Inferior parietal cortex (tissue), 1 donor: ENCODE measurements around the gene RACK1.
A peak's percentile ranks its signal among the peaks of the same experiment; 100 is the strongest.

Source experiments
- DNase-seq: peaks from one replicate; pipeline ENCODE4 v3.0.0-alpha.2; 2016; ENCODE audit errors: extremely low spot score

RACK1 gene

DNA sequence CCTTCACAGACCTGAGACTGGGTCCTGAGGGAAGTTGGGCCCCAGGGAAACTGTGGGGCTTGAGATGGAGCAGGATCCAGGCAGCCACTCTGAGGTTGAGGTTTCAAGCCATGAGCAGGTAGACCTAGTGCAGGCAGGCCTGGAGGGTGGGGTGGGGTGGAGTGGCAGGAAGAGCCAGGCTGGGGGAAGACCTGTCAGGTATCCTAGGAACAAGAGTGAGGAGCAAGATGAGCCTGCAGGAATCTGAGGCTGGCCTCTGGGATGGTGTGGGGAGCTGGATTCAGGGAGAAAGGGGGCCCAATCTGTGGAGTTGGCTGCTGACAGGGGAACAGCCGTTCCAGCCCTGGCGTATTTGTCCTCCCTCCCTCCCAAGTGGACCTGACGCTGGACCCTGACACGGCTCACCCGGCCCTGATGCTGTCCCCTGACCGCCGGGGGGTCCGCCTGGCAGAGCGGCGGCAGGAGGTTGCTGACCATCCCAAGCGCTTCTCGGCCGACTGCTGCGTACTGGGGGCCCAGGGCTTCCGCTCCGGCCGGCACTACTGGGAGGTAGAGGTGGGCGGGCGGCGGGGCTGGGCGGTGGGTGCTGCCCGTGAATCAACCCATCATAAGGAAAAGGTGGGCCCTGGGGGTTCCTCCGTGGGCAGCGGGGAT lies 9.8 kb downstream of the RACK1 start:
- no peak for DNase-seq

DNA sequence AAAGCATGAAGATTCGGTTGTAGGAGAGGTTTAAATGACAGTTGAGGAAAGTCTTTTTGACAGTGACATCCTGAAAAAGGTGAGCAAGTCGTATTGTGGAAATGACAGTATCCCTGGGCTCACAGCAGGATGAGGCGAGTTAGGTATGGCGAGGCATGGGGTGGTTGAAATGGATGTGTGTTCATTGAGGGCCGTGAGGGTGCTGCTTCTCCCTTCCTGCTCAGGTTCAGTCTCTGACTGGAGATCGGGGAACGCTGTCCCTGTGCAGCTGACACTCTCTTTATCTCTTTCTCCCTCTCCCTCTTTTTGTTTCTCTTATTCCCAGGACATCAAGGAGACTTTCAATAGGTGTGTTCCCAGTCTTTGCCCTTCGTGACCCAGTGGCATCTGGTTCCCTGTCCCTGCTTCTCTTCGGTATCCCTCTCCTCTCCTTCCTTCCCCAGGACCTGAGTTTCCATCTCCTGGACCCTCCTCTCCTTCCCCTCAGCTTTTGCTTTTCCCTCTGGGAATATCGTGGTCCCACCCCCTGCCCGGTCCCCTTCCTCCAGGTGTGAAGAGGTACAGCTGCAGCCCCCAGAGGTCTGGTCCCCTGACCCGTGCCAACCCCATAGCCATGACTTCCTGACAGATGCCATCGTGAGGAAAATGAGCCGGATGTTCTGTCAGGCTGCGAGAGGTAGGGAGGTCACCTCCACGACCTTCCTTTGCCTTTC lies 10.5 kb downstream of the RACK1 start:
- no peak for DNase-seq

DNA sequence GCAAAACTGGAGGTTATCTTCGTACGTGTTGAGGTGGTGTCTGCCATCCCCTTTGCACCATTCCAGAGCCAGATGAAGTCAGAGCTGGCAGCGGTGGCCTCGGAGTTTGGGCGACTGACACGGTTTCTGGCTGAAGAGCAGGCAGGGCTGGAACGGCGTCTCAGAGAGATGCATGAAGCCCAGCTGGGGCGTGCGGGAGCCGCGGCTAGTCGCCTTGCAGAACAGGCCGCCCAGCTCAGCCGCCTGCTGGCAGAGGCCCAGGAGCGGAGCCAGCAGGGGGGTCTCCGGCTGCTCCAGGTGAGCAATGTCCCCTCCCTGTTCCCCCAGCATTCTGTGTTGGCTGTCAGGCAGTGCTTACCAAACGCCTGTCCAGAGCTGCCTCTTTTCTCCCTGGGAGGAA lies 11.1 kb downstream of the RACK1 start:
- DNase-seq = no peak

DNA sequence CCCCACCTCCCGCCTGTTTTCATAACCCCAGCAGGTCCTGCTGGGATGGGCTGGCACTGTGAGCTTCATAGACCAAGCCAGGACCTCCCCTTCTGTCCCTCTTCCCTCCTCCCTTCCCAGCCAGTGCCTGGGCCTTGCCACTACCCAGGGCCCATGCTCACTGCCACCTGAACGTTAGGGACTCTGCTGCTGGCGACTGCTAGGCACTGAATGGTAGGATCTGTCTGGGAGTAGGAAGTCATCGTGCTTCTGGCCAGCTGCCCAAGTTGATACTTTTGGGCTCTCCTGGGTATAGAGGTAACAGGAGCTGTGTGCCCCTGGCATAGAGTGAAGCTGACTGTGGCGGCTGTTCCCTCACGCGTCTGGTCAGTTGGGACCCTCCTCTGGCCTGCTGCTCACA lies 12.3 kb downstream of the RACK1 start:
- DNase-seq = no peak

DNA sequence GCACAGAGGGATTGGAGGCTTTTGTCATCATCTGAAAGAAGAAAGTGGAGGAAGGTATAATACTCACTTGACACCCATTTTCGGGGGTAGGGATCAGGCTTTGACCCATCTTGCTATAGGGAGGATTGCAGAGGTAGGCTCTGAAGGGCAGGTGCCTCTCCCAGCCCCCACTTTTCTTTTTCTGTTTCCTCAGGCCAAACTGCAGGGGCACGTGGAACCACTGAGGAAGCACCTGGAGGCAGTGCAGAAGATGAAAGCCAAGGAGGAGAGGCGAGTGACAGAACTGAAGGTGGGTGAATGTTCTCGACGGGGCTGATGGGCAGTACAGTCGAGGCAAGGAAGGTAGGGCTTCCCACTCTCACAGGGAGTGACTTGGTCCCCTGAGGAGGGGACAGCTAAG lies 13.2 kb downstream of the RACK1 start:
- no peak for DNase-seq

DNA sequence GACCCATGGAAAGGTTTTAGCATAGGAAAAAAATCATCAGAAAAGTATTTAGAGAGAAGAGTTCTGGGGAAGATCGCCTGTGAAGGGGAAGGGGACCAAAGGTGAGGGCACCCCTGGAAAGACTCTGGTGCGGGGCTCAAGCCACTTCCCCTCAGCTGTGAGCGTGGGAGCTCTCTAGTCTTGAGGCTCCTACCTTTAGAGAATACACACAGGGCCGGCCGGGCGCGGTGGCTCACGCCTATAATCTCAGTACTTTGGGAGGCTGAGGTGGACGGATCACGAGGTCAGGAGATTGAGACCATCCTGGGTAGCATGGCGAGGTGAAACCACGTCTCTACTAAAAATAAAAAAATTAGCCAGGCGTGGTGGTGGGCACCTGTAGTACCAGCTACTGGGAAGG lies 13.7 kb downstream of the RACK1 start:
- DNase-seq = no peak

DNA sequence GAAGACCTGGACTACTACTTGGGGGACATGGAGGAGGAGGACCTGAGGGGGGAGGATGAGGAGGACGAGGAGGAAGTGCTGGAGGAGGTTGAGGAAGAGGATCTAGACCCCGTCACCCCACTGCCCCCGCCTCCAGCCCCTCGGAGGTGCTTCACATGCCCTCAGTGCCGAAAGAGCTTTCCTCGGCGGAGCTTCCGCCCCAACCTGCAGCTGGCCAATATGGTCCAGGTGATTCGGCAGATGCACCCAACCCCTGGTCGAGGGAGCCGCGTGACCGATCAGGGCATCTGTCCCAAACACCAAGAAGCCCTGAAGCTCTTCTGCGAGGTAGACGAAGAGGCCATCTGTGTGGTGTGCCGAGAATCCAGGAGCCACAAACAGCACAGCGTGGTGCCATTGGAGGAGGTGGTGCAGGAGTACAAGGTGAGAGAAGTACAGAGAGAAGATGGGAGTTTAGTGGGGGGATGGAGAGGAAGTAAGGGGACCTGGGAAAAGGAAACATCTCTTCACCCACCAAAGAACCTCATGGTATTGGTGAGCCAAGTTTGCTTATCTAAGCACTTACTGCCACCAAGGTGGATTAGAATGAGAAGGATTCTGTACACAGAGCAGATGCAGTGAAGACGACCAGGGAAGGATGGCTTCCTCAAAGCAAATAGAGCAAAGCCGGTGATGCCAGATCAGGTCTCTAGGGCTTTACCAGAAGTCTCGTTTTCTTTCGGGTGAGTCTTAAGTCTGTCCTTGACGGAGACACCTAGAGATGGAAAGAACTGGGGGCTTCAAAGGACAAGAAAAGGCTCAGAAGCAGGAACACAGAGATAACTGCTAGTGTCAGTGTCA lies 19.1 kb downstream of the RACK1 start:
- no peak for DNase-seq

DNA sequence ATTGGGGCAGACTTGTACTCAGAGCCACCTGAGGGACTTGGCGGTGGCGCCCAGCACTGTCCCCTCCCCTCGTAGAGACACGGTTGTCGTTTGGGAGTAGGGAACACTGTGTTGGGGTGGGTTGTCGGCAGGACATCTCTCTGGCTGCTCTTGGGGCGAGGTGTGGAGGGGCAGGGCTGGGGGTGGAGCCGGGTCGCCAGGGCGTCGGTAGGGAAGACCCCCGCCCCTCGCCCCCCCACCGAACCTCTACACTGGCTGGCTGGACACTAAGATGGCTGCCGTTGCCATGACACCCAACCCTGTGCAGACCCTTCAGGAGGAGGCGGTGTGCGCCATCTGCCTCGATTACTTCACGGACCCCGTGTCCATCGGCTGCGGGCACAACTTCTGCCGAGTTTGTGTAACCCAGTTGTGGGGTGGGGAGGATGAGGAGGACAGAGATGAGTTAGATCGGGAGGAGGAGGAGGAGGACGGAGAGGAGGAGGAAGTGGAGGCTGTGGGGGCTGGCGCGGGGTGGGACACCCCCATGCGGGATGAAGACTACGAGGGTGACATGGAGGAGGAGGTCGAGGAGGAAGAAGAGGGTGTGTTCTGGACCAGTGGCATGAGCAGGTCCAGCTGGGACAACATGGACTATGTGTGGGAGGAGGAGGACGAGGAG lies 19.8 kb downstream of the RACK1 start:
- DNase-seq = no peak

DNA sequence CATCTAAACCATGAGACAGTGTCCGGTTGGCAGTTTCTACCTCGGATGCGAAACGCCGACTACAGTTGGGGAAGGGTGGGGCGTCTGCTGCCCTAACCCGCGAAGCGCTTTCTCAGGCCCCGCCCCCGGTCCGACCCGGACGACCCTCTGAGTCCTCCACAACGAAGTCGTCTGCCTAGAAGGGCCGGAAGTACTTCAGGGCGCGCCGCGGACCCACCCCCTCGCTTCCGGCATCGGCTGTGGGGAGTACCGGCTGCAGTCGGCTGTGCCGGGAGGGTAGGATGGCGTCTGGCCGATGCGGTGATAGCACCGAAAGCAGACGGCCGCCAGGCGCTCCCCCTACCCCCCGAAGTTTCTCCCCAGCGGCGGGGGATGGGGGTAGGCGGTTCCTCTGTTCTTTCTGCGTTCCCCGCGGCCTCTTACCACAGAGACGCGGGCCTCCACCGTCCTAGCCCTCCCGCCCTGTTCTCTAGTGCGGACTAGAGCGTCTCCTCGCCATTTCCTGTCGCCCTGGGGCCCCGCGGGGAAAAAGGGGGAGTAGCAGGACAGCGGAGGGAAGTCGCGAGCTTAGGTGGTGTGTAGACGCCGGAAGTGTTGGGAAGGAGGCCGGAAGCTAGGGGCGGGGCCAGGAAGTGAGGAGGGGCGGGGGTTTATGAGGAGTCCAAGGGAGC lies 20.5 kb downstream of the RACK1 start, which contains the start of gene TRIM41:
Gene TRIM41, plus strand, starts transcription at position 224 of the 671 bp plus-strand sequence. CDS start 719 bp downstream, outside the sequence.
- peak; percentile 97 for DNase-seq

DNA sequence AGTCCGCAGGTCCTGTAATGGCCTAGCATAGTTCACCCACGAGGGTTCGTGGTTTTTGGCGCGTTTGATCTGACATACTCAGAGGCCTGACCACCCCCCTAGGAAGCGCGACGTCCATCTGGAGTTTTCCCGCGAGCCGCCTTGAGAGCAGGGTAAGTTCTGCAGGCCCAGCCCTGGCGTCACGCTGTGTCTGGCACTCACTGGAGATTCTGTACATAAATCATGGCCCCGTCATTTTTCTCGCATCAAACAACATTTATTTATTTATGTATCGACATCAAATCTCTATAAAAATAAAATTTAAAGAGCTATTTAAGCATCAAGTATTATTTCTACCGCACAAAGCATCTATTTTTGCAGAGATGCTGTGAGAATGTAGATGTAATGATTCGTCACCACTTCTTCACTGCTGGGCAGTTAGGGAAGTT lies 21.1 kb downstream of the RACK1 start:
- DNase-seq = no peak

DNA sequence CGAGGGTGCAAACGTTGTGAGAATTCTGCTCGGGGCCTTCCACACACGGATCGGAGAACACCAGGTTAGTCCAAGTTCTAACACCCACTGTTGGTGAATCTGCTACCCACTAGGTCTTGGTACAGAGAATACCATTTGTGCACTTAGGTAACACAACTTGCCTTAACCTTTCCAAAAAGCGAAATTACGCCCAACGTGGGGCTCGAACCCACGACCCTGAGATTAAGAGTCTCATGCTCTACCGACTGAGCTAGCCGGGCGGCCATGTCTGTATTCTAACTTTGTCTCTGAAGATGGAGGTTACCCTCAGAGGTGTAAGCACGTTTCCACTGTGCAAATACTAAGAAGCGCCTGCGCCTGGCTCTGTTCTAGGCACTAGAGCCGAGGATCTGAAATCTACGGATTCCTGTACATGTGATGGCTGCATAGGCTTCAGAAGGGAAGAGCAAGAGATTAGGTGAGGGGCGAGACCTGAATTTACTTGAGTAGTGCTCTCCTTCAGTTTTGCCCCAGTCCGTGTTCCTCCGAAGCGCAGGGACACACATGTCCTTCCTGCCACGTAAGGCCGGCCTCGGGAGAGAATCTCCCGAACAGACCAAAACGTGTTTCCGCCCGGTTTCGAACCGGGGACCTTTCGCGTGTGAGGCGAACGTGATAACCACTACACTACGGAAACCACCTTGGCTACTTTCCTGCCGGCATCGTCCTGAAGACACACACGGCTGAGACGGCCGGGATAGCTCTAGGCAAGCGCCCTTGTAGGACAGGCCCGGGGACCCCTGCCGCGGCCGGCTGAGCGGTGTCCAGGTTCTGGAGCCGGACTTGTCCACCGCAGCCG lies 21.7 kb downstream of the RACK1 start:
- peak; percentile 96 for DNase-seq

DNA sequence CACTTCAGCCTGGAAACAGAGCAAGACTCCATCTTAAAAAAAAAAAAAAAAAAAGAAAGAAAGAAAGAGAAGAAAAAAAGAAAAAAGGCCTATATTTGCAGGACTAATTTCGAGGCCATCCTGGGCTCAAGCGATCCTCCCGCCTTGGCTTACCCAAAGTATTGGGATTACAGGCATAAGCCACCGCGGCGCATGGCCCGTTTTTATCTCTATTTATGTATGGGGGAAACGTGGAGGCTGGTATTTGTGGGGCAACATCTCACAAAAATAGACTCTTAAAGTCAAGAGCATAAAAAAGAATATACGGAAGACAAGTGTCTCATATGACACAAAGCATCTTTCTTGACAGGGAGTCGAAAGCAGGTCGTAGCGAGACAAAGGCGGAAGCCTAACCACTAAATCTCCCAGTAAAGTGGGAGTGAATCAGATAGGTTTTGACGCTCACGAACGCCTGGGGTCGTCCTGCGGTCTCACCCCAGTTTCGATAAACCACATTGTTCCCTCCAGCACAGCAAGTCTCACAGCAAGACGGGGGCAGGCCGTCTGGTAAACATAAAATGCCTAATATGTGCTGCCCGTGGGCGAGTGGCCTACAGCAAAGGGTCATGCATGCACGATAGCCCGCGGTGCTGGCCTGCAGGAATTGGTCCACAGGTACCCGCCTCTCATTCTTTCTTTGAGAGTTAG lies 22.5 kb downstream of the RACK1 start:
- DNase-seq = no peak

DNA sequence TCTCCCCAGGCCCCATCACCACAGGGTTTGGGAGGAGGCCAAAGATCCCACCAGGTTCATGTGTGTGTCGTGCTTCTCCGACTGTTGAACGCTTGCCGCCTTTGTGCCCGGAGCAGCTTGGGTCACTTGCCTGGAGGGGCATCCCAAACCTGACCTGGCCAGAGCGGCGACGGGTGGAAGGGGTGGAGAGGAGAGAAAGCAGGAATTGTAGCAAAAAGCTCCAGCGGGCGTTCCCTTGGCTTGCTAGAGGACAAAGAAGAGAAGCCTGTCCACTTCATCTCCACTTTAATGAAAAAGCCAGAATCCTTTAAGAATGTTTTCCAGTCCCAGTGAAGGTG lies 23.6 kb downstream of the RACK1 start:
- no peak for DNase-seq

DNA sequence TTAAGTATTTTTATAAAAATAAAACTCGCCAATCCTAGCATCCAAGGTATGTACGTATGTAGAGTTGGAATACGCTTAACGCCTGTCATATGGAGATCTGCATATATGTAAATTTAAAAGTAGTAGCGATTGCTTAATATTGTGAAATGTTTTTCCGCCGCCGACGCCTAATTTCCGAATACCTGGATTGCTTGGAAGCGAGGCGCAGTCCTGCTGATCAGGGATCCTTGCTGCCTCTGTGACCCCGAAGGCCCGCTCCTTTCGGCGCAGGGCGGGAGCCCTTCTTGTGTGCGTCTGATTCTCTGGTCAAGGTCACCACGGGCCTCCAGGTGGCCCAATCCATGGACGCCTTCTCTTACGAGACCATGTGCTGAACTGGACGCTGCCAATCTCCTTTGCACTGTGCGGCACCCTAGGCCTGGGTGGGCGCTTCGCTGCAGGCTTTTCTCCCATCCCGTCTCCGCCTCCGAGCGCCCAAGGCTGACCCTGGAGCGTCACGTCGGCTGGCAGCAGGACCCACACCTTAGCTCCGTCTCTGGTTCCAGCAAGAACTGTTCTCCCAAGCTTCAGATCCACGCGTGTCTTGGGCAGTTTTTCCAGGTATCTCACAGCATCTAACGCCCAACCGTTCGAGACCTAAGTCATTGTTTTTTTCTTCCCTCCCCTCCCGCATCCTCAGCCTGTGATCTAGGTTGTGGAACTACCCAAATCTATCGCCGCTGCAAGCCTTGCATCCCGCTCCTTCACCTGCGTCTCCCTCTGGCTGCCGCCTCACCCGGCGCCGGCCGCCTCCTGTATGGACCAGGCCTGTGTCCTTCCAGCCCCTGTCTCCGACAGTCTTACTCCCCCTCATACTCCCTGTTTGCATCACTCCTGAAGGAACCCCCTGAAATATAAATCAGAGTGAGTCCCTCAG lies 24.2 kb downstream of the RACK1 start:
- DNase-seq = no peak

DNA sequence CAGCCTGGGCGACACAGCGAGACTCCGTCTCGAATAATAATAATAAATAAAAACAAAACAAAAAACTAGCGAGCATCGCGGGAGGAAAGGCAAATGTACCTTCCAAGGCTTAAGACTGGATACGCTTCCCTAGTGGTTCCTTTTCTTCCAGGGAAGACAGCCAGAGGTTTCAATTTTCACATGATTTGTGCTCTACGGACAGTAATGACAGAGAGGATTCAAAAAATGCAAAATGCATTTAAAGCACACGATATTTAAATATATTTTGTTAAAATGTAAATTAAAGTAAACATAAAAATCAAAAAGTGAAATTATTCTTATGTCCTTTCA lies 24.9 kb downstream of the RACK1 start:
- DNase-seq = no peak

DNA sequence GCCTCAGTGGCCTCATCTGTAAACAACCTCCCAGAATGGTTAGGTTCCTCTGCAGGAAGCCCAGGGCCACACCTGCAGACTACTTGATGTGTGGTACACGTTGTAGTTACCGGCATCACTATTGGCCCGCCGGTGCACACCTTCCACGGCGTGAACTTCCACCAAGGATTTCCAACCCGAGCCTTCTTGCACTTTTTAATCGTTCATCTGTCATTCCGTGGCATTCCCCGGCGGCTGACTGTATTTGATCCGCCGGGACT lies 26.0 kb downstream of the RACK1 start:
- DNase-seq = no peak

DNA sequence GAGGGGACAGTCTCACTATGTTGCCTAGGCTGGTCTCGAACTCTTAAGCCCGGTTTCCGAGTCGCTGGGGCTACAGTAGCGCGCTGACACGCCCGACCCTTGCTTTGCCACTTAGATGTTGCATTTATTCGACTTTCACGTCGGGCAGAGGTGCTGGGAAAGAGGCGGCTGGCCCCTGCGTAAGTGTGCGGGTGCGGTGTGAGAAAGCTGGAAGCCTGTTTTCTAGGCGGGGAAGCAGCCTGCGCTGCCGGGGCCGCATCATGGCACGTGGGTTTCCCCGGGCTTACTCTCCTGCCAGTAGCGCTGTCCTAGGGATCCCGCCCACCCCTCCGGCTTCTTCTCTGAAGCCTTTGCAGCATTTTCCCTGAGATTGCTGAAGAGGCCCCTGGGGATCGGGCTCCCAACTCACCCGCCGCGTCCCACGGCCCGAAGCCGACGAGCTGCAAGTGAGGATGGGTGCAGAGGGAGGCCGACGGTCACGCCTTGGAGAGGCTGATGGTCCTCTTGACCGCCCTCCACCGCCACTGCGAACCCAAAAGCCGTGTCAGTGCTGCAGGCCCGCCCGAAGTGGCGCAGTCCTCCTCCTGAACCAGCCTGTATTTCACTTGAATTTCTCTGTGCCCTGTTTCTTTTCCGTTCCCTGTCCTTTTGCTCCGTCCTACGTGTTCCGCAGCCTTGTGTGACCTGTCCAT lies 26.4 kb downstream of the RACK1 start:
- no peak for DNase-seq

DNA sequence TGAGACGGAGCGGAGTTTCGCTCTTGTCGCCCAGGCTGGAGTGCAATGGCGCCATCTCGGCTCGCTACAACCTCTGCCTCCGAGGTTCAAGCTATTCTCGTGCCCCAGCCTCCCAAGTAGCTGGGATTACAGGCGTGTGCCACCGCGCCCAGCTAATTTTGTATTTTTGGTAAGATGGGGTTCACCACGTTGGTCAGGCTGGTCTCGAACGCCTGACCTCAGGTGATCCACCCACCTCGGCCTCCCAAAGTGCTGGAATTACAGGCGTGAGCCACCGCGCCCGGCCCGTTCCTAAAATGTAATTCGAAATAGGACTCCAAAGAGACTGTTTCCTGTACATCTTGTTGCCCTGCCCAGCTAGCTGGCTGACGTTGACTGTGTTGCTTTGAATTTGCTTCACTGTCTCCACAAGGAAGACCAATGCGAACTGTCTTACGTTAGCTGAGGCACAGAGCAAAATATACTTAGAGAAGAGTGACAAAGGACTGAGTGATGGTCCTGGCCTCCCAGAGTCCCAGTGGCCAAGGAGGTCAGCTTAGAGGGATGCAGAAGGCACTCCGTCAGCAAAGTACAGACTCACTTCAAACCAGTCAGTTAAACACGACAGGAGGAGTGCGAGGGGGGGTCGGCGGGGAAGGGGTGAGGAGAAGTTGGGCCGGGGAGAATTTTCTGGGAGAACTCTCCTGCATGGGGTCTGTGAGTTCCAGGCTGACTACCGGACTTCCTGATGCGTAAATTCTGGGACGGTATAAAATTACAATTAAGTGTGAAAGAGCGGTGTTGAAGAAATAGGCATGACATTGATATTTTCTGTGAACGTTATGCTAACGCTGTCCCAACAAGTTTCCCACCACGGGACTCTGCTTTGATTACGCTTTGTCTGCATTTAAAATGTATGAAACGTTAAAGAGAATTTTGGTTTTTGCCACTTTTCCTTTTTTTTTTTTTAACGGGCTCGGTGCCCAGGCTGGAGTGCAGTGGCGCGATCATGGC lies 27.4 kb downstream of the RACK1 start:
- no peak for DNase-seq
